Endothelial cell (in vitro differentiated cells): ENCODE results near the gene SURF1. TPM values are rescaled to one million over a fixed set of nuclear protein-coding genes. Genes with fewer than 3 reads are reported as not detected.
"Not testable (repeated sequence)": the region's sequence is repeated elsewhere in the genome, so short reads cannot be mapped to it uniquely, and the experiment has no call there.

Experiments
- DNase-seq: peaks from one replicate; pipeline ENCODE4 v3.0.0; 2021; ENCODE audit warnings: low spot score
- H3K27ac Mint-ChIP-seq: one replicate; pipeline ENCODE4 v1.8.0; 2021; ENCODE audit warnings: mixed read lengths, inconsistent platforms; ENCODE audit not compliant: unreplicated experiment
- H3K27me3 Mint-ChIP-seq: one replicate; pipeline ENCODE4 v1.8.0; 2021; ENCODE audit warnings: mild to moderate bottlenecking, moderate library complexity, mixed read lengths, inconsistent platforms; ENCODE audit not compliant: unreplicated experiment
- H3K36me3 Mint-ChIP-seq: one replicate; pipeline ENCODE4 v1.8.0; 2021; ENCODE audit warnings: mild to moderate bottlenecking, low read depth, mixed read lengths, inconsistent platforms; ENCODE audit not compliant: unreplicated experiment
- H3K4me1 Mint-ChIP-seq: one replicate; pipeline ENCODE4 v1.8.0; 2021; ENCODE audit warnings: mild to moderate bottlenecking, mixed read lengths, inconsistent platforms; ENCODE audit not compliant: unreplicated experiment
- H3K4me3 Mint-ChIP-seq: one replicate; pipeline ENCODE4 v1.8.0; 2021; ENCODE audit warnings: mild to moderate bottlenecking, mixed read lengths, inconsistent platforms; ENCODE audit not compliant: unreplicated experiment
- H3K9me3 Mint-ChIP-seq: one replicate; pipeline ENCODE4 v1.8.0; 2021; ENCODE audit warnings: mixed read lengths, inconsistent platforms; ENCODE audit not compliant: unreplicated experiment
- CTCF ChIP-seq: fragments of 200-600 bp; sonication (generic); IDR thresholded peaks from one replicate; pipeline ENCODE4 v1.5.0; 2021; ENCODE audit warnings: antibody characterized with exemption; ENCODE audit not compliant: unreplicated experiment
- total RNA-seq: library from RNA; stranded (reverse); fragmentation: NEBNext Ultra II Directional; extraction: Animal tissue kit (Norgen Biotek cat#: 25700); gene quantifications from one replicate; pipeline ENCODE4 v1.2.1, GENCODE V29; 2021; ENCODE audit not compliant: unreplicated experiment

SURF1 gene
- total RNA-seq, 1 donor from 2014 or later = 36.2 TPM

- Mint-ChIP-seq H3K27me3 (no peaks in the 10 kb centered on the region), H3K27ac (no peak overlapping the region), H3K9me3 (no peaks in the 10 kb centered on the region), H3K4me1 (peaks cover 17% of the 10 kb centered on the region), H3K36me3 (peaks cover 29% of the 10 kb centered on the region), H3K4me3 (no peak overlapping the region)
- no peak for TF ChIP-seq CTCF
- no peak for DNase-seq
These were observed 23.9 kb downstream of the SURF1 start for GRCh38 chr9:133332381-133332730.

DNA sequence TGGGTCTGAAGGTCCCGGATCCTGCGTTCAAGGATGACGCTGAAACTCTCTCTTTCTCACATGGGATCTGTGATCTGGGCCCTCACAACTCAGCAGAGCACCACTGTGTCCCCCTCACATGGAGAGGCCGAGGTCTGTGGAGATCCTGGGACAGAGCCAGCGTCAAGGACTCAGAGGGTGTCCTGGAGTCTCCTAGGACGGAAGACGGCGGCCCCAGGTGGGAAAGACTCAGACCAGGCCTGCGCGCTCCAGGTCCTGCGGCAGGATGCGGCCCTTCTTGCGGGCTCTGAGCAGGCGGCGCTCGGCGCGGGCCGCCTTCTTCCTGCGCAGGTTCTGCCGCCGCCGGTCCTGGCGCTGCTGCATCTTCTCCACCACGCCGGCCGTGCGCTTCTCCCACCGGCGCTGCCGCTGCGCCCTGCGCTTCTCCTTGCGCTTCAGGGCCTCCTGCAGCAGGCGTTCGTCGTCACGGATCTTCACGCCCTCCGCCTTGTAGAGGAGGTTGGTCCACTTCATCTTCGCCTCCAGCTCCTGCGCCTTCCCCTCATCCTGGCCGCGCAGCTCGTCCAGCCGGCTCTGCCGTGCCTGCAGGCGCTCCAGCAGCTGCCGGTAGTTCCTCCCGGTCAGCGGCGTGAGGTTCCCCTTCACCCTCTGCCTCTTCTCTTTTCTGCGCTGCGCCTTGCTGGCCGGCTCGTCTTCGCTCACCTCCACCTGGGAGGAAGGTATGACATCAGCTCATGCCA is 24.5 kb downstream of the SURF1 start:
- Mint-ChIP-seq H3K27me3 (no peaks in the 10 kb centered on the region), H3K4me3 (no peak overlapping the region), H3K36me3 (peaks cover 29% of the 10 kb centered on the region), H3K27ac (no peak overlapping the region), H3K9me3 (no peaks in the 10 kb centered on the region), H3K4me1 (peaks cover 17% of the 10 kb centered on the region)
- no peak for DNase-seq
- TF ChIP-seq CTCF = no peak

GRCh38 chr9:133331221-133331620 is 25.1 kb downstream of the SURF1 start:
- peaks cover 17% of the 10 kb centered on the region for H3K4me1 Mint-ChIP-seq
- DNase-seq = no peak
- H3K9me3 Mint-ChIP-seq = no peaks in the 10 kb centered on the region
- no peak overlapping the region for H3K27ac Mint-ChIP-seq
- no peaks in the 10 kb centered on the region for H3K27me3 Mint-ChIP-seq
- no peak overlapping the region for H3K4me3 Mint-ChIP-seq
- H3K36me3 Mint-ChIP-seq = peaks cover 29% of the 10 kb centered on the region
- TF ChIP-seq CTCF = no peak

DNA sequence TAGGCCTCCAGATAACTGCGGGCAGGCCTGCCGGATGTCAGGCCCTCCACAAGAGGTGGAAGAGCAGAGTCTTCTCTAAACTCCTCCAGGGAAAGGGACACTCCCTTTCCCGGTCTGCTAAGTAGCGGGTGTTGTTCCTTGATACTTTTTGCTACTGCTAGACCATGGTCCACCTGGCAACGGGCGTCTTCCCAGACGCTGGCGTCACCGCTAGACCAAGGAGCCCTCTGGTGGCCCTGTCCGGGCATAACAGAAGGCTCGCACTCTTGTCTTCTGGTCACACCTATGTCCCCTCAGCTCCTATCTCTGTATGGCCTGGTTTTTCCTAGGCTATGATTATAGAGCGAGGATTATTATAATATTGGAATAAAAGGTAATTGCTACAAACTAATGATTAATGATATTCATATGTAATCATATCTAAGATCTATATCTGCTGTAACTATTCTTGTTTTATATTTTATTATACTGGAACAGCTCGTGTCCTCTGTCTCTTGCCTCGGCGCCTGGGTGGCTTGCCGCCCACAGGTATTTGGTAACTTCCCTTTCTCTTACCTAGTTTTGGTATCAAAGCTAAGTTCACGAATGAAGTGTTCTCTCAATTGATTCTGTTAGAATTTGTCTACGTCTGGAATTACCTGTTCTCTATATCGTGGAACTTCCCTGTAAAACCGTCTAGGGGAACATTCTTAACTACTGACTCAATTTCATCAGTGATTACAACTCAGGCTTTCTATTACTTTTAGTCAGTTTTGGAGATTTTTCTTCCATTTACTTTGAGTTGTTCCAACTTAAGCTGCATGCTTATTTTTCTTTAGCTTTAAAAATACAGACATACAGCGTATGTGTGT is 26.8 kb downstream of the SURF1 start:
- DNase-seq, H3K27ac Mint-ChIP-seq, H3K4me1 Mint-ChIP-seq, H3K27me3 Mint-ChIP-seq, H3K4me3 Mint-ChIP-seq, H3K9me3 Mint-ChIP-seq: not testable (repeated sequence)
- TF ChIP-seq CTCF = peak; percentile 64
- H3K36me3 Mint-ChIP-seq = peaks cover 26% of the 10 kb centered on the region
